Panc1 (cell line): ENCODE measurements around the gene TMEM131L. TPM values are rescaled to one million over a fixed set of nuclear protein-coding genes. Genes with fewer than 3 reads are reported as not detected.

Experiments
- ATAC-seq: fragments of 200-7000 bp; cut with Tn5 transposase; 2 replicates; pipeline ENCODE4 v1.9.1; 2020; ENCODE audit warnings: mild to moderate bottlenecking, moderate library complexity
- BruUV-seq: library from RNA; stranded (reverse); fragments of 400-500 nt; replicated peaks from 2 replicates; lab custom pipeline; 2021; lab: Mats Ljungman, UMichigan
- CTCF ChIA-PET: fragments of 300-600 bp; sonication (Branson Sonifier 250); formaldehyde crosslinking; loops from one replicate; lab custom pipeline; 2022; ENCODE audit warnings: antibody characterized with exemption; lab: Charles Lee
- POLR2A ChIA-PET: fragments of 300-600 bp; sonication (Branson Sonifier 250); formaldehyde crosslinking; loops from one replicate; lab custom pipeline; 2022; ENCODE audit warnings: antibody characterized with exemption; lab: Charles Lee
- DNase-seq: peaks from one replicate; pipeline ENCODE4 v3.0.0-alpha.2; 2010; ENCODE audit warnings: low read depth, low spot score
- H3K27ac ChIP-seq: 2 replicates; pipeline ENCODE4 v1.5.1; 2011; ENCODE audit warnings: mild to moderate bottlenecking, low read length, inconsistent platforms
- H3K27me3 ChIP-seq: fragments of 200-500 bp; sonication (Bioruptor generic); 2 replicates; pipeline ENCODE4 v1.6.0; 2014; ENCODE audit warnings: low read length, inconsistent platforms; ENCODE audit not compliant: control insufficient read depth, insufficient read depth
- H3K36me3 ChIP-seq: fragments of 200-500 bp; sonication (Bioruptor generic); 2 replicates; pipeline ENCODE4 v1.5.1; 2014; ENCODE audit warnings: inconsistent platforms, mild to moderate bottlenecking, low read length, moderate library complexity; ENCODE audit not compliant: control insufficient read depth, insufficient read depth
- H3K4me1 ChIP-seq: 2 replicates; pipeline ENCODE4 v1.5.1; 2011; ENCODE audit warnings: inconsistent platforms, mild to moderate bottlenecking, low read length, moderate library complexity; ENCODE audit not compliant: control insufficient read depth, insufficient read depth
- H3K4me3 ChIP-seq, 2 experiments: 2 replicates each; pipeline ENCODE4 v1.5.1; 2011 to 2012; ENCODE audit warnings: low read depth in 2 of 2, low read length in 2 of 2, mild to moderate bottlenecking in 2 of 2, inconsistent platforms in 1 of 2, moderate library complexity in 1 of 2
- H3K9me3 ChIP-seq: fragments of 200-500 bp; sonication (Bioruptor generic); 2 replicates; pipeline ENCODE4 v1.5.1; 2014; ENCODE audit warnings: low read depth, mild to moderate bottlenecking, inconsistent platforms, low read length, moderate library complexity; ENCODE audit not compliant: control insufficient read depth, insufficient read depth
- POLR2AphosphoS5 ChIP-seq: IDR thresholded peaks from 2 replicates; pipeline ENCODE4 v1.6.1; 2012; ENCODE audit warnings: mild to moderate bottlenecking, low read depth, low read length, moderate library complexity
- SIN3A ChIP-seq: IDR thresholded peaks from 2 replicates; pipeline ENCODE4 v1.6.1; 2012; ENCODE audit warnings: low read depth, mild to moderate bottlenecking, low read length, moderate library complexity, borderline replicate concordance; ENCODE audit not compliant: insufficient read depth
- TCF7L2 ChIP-seq: IDR thresholded peaks from 2 replicates; pipeline ENCODE4 v1.6.1; 2011; ENCODE audit warnings: mild to moderate bottlenecking, low read depth, low read length, inconsistent platforms
- in situ Hi-C: cut with HindIII; loops from 2 replicates; pipeline ENCODE4 v1.10.0; 2016; ENCODE audit warnings: low sequenced_read_pairs, low pct_unique_long_range_greater_than_20kb
- intact Hi-C: fragments of 100-400 bp; cut with micrococcal nuclease; formaldehyde crosslinking; loops from one replicate; pipeline ENCODE4 v1.10.0; 2022; ENCODE audit not compliant: unreplicated experiment
- total RNA-seq: library from RNA; stranded (reverse); gene quantifications from one replicate; pipeline ENCODE4 v1.2.1, GENCODE V29; 2021; ENCODE audit not compliant: unreplicated experiment
- TF ChIP-seq, protein P1 (sequence below), 2 experiments: IDR thresholded peaks; 2 replicates each; pipeline ENCODE4 v1.6.1; 2011 to 2012; ENCODE audit warnings: low read depth in 2 of 2, control low read depth in 1 of 2, low read length in 1 of 2, mild to moderate bottlenecking in 1 of 2, moderate library complexity in 1 of 2; ENCODE audit not compliant: insufficient read depth in 1 of 2
- TF ChIP-seq, protein P2 (sequence below): fragments of 450-650 bp; IDR thresholded peaks from 2 replicates; pipeline ENCODE4 v1.5.1; 2017; ENCODE audit warnings: mild to moderate bottlenecking

The TMEM131L gene
- total RNA-seq, 1 experiment from 2014 or later, result 13.5 TPM

DNA sequence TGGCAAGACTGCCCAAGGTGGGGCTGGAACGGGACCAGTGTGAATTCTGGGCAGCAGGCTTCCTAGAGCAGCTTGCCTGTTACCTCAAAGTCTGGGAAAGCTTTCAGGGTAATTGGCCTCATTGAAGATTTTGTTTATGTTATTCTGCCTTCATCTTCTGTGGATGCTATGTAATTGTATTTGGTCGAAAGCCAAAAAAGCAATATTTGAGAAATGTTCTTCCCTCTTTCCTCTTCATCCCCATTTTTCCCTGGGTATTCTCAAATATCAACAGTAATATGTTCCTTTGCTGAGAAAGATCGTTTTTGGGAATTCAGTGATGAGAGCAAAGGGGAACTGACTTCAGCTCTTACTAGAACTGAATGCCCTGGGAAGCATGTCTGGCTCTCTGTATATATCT, 12.9 kb downstream of the TMEM131L start:
- no peak for DNase-seq
- CTCF ChIA-PET, result no interaction called here
- POLR2A ChIA-PET, result no interaction called here
- H3K4me3 ChIP-seq, result no peak overlapping the region
- intact Hi-C loops (no loop called here), in situ Hi-C loops (no loop called here)
- H3K27me3 ChIP-seq, result no peaks in the 10 kb centered on the region
- no peak overlapping the region for H3K27ac ChIP-seq
- H3K36me3 ChIP-seq, result no peaks in the 10 kb centered on the region
- no TSS peak for BruUV-seq
- TF ChIP-seq, protein P1, sequence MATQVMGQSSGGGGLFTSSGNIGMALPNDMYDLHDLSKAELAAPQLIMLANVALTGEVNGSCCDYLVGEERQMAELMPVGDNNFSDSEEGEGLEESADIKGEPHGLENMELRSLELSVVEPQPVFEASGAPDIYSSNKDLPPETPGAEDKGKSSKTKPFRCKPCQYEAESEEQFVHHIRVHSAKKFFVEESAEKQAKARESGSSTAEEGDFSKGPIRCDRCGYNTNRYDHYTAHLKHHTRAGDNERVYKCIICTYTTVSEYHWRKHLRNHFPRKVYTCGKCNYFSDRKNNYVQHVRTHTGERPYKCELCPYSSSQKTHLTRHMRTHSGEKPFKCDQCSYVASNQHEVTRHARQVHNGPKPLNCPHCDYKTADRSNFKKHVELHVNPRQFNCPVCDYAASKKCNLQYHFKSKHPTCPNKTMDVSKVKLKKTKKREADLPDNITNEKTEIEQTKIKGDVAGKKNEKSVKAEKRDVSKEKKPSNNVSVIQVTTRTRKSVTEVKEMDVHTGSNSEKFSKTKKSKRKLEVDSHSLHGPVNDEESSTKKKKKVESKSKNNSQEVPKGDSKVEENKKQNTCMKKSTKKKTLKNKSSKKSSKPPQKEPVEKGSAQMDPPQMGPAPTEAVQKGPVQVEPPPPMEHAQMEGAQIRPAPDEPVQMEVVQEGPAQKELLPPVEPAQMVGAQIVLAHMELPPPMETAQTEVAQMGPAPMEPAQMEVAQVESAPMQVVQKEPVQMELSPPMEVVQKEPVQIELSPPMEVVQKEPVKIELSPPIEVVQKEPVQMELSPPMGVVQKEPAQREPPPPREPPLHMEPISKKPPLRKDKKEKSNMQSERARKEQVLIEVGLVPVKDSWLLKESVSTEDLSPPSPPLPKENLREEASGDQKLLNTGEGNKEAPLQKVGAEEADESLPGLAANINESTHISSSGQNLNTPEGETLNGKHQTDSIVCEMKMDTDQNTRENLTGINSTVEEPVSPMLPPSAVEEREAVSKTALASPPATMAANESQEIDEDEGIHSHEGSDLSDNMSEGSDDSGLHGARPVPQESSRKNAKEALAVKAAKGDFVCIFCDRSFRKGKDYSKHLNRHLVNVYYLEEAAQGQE (IDR thresholded peaks at IDR 0.05; ENCODE audit: insufficient read depth in 1 of 2, low read depth in 2 of 2, low read length in 1 of 2), result no peak
- TF ChIP-seq, protein P2, sequence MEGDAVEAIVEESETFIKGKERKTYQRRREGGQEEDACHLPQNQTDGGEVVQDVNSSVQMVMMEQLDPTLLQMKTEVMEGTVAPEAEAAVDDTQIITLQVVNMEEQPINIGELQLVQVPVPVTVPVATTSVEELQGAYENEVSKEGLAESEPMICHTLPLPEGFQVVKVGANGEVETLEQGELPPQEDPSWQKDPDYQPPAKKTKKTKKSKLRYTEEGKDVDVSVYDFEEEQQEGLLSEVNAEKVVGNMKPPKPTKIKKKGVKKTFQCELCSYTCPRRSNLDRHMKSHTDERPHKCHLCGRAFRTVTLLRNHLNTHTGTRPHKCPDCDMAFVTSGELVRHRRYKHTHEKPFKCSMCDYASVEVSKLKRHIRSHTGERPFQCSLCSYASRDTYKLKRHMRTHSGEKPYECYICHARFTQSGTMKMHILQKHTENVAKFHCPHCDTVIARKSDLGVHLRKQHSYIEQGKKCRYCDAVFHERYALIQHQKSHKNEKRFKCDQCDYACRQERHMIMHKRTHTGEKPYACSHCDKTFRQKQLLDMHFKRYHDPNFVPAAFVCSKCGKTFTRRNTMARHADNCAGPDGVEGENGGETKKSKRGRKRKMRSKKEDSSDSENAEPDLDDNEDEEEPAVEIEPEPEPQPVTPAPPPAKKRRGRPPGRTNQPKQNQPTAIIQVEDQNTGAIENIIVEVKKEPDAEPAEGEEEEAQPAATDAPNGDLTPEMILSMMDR, result no peak
- TF ChIP-seq TCF7L2 (no peak), POLR2AphosphoS5 (no peak), SIN3A (no peak)
- ATAC-seq, result no peak
- H3K9me3 ChIP-seq, result no peaks in the 10 kb centered on the region
- peaks cover 10% of the 10 kb centered on the region; the same call in 1 of the 2 replicates for H3K4me1 ChIP-seq

DNA sequence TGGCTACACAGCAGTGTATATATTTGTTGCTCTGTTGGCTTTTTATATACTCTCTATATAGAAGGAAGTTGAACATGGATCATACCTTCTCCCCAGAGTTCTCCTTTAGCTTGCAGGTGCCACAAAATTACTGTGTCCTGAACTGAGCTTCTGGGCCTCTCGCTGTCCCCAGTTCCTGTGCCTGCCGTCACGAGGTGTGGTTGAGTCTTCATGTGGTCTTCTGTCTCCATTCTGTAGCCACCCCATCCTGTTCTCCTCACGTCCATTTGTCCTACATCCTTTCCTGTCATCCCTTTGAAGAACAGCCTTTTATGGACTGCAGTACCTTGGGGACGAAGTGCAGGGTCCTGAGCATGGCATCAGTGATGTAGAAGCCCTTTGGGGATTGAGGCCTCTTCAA, 14.5 kb downstream of the TMEM131L start:
- ChIA-PET POLR2A (no interaction called here), CTCF (no interaction called here)
- Histone ChIP-seq H3K9me3 (no peaks in the 10 kb centered on the region), H3K36me3 (no peaks in the 10 kb centered on the region), H3K4me1 (peaks cover 10% of the 10 kb centered on the region), H3K27me3 (no peaks in the 10 kb centered on the region), H3K4me3 (no peak overlapping the region), H3K27ac (no peak overlapping the region)
- TF ChIP-seq, protein P2, result no peak
- TF ChIP-seq, protein P1 (IDR thresholded peaks at IDR 0.05; ENCODE audit: insufficient read depth in 1 of 2, low read depth in 2 of 2, low read length in 1 of 2), result no peak
- TF ChIP-seq SIN3A, result no peak
- no peak for TF ChIP-seq TCF7L2
- TF ChIP-seq POLR2AphosphoS5, result no peak
- ATAC-seq, result no peak
- no TSS peak for BruUV-seq
- in situ Hi-C loops (no loop called here), intact Hi-C loops (no loop called here)
- DNase-seq, result no peak
